Esophagus squamous epithelium (tissue), 5 donors: ENCODE results near the gene SPAG8. TPM values are rescaled to one million over a fixed set of nuclear protein-coding genes. Genes with fewer than 3 reads are reported as not detected.

ENCODE experiments used
- DNase-seq: peaks from one replicate; lab custom pipeline; 2025; lab: John Stamatoyannopoulos, UW
- H3K27ac ChIP-seq, 4 donors: fragments of 200-600 bp; sonication (generic); one replicate each; pipeline ENCODE4 v1.5.1; 2016 to 2019; ENCODE audit warnings: mild to moderate bottlenecking in 1 of 4
- H3K27me3 ChIP-seq, 4 donors: fragments of 200-600 bp; sonication (generic); 1 replicate in 3 of 4; 2 replicates in 1 of 4; pipeline versions ENCODE4 v1.5.1 to v1.6.0; 2017 to 2021; ENCODE audit warnings: antibody characterized with exemption in 1 of 4
- H3K36me3 ChIP-seq, 3 donors: fragments of 200-600 bp; sonication (generic); one replicate each; pipeline ENCODE4 v1.5.1; 2016 to 2019
- H3K4me1 ChIP-seq, 3 donors: fragments of 200-600 bp; sonication (generic); one replicate each; pipeline ENCODE4 v1.5.1; 2017 to 2019
- H3K4me3 ChIP-seq, 4 donors: fragments of 200-600 bp; sonication (generic); 1 replicate in 3 of 4; 2 replicates in 1 of 4; pipeline ENCODE4 v1.5.1; 2016 to 2019; ENCODE audit warnings: mild to moderate bottlenecking in 2 of 4, moderate library complexity in 1 of 4
- H3K9me3 ChIP-seq, 3 donors: fragments of 200-600 bp; sonication (generic); one replicate each; pipeline ENCODE4 v1.5.1; 2016 to 2019
- POLR2A ChIP-seq, 4 donors: fragments of 450-650 bp; IDR thresholded peaks; one replicate each; pipeline ENCODE4 v1.6.1; 2017; ENCODE audit warnings: antibody characterized with exemption in 4 of 4, mild to moderate bottlenecking in 4 of 4, moderate library complexity in 3 of 4
- WGBS, 2 donors: methylation state at CpG; one replicate each; pipeline ENCODE4 v1.1.5; 2018; 5-methylcytosine and 5-hydroxymethylcytosine counted together
- intact Hi-C: fragments of 100-400 bp; cut with DNase I; formaldehyde crosslinking; loops from one replicate; pipeline ENCODE4 v1.15.0; 2022
- total RNA-seq, 4 donors: library from RNA; depleted of rRNA; stranded (reverse); fragments of >200 nt; gene quantifications; one replicate each; pipeline ENCODE4 v1.1.0, GENCODE V29; 2016
- TF ChIP-seq, protein P1 (sequence below), 6 experiments: fragments of 450-650 bp in 4 of 6; fragments of 200-600 bp in 2 of 6; sonication (generic) in 2 of 6; IDR thresholded peaks; one replicate each; pipeline ENCODE4 v1.5.1; 2016 to 2019; ENCODE audit warnings: antibody characterized with exemption in 6 of 6, mild to moderate bottlenecking in 4 of 6, moderate library complexity in 4 of 6
- donor health status: DM: yes; HTN: yes; CAD: no.

SPAG8 gene
- total RNA-seq, 4 donors from 2014 or later: not detected

DNA sequence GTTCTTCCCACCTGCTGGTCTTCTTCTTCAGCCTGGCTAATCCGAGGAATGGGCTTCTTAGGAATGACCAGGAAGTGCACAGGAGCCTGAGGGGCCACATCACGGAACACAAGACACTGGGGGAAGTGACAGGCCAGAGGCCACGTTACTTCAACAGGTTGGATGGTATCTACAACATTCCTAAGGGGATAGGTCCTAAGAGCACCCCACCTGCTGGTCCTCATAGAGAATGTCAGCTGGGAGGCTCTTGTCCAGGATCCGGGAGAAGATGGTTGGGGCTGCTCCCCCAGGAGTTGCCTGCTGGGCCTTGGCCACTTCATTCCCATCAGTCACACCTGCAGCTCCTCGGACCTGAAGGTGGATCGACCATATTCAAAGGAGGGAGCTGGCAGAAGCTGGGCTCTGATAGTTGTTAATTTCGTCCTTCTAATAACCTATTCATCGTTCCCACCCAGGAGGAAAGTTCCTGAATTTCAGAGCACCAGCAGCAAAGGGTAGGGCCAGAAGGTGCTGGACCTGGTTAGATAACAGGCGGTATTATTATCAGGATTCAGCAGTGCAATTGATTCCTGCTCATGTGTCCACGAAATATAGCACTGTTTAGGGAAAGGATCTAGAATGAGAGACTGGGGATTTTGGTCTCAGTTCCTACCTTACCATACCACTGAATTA, 1.5 kb upstream of the SPAG8 start:
- Histone ChIP-seq H3K4me1 (peaks cover 11 to 49% (median 28%) of the 10 kb centered on the region in 3 donors), H3K27ac (peak overlapping the region; percentile 92 to 99 (median 98)), H3K27me3 (no peaks in the 10 kb centered on the region), H3K9me3 (no peaks in the 10 kb centered on the region), H3K4me3 (peak overlapping the region in 1 of 4 donors; percentile 94), H3K36me3 (peaks cover 0 to 16% (median 0%) of the 10 kb centered on the region in 3 donors)
- TF ChIP-seq, protein P1, sequence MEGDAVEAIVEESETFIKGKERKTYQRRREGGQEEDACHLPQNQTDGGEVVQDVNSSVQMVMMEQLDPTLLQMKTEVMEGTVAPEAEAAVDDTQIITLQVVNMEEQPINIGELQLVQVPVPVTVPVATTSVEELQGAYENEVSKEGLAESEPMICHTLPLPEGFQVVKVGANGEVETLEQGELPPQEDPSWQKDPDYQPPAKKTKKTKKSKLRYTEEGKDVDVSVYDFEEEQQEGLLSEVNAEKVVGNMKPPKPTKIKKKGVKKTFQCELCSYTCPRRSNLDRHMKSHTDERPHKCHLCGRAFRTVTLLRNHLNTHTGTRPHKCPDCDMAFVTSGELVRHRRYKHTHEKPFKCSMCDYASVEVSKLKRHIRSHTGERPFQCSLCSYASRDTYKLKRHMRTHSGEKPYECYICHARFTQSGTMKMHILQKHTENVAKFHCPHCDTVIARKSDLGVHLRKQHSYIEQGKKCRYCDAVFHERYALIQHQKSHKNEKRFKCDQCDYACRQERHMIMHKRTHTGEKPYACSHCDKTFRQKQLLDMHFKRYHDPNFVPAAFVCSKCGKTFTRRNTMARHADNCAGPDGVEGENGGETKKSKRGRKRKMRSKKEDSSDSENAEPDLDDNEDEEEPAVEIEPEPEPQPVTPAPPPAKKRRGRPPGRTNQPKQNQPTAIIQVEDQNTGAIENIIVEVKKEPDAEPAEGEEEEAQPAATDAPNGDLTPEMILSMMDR (IDR thresholded peaks at IDR 0.05): peak in 2 of 6 experiments; percentile 11 to 36
- no peak for TF ChIP-seq POLR2A (IDR thresholded peaks at IDR 0.05)
- 76 to 94% methylated on average over 6 to 9 of the region's 10 CpGs for whole genome bisulfite sequencing, 2 donors
- intact Hi-C loops: no loop called here
- no peak for DNase-seq

DNA sequence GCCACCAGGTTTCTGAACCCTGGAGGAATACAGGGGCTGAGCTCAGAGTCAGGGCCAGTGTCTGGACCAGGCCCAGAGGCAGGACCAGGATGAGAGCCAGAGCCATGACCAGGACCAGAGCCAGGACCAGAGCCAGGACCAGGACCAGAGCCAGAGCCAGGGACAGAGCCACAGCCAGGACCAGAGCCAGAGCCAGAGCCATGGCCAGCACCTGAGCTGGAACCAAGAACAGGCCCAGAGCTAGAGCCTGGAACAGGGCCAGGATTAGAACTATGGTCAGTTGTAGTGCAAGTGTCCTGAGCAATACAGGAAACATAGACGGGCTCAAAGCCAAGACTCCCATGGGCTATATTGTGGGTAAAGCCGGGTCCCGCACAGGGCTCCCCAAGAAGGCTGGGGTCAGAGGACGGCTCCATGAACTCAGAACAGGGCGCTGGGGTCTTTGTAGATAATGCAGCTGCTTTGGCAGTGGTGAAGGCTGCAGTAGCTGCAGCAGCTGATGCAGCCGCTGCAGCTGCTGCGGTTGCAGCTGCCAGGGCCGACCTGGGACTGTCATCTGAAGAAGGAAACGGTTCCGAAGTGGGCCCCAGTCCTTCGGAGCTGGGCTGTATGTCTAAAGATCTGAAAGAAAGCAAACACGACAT, 559 bp downstream of the SPAG8 start:
- Histone ChIP-seq H3K36me3 (peaks cover 0 to 24% (median 0%) of the 10 kb centered on the region in 3 donors), H3K4me3 (peak overlapping the region; percentile 20 to 66 (median 52)), H3K27me3 (no peaks in the 10 kb centered on the region), H3K4me1 (peaks cover 11 to 44% (median 28%) of the 10 kb centered on the region in 3 donors), H3K9me3 (no peaks in the 10 kb centered on the region), H3K27ac (peak overlapping the region in 3 of 4 donors; percentile 72 to 82 (median 75))
- WGBS, 2 donors: 13 to 17% methylated on average over 12 of the region's 12 CpGs
- no peak for TF ChIP-seq POLR2A (IDR thresholded peaks at IDR 0.05)
- TF ChIP-seq, protein P1 (IDR thresholded peaks at IDR 0.05): no peak
- intact Hi-C loops: no loop called here
- DNase-seq: no peak

GRCh38 chr9:35810122-35810521, 1.9 kb downstream of the SPAG8 start:
- Histone ChIP-seq H3K4me1 (peaks cover 11 to 37% (median 28%) of the 10 kb centered on the region in 3 donors), H3K27ac (no peak overlapping the region), H3K36me3 (peaks cover 0 to 38% (median 0%) of the 10 kb centered on the region in 3 donors), H3K27me3 (no peaks in the 10 kb centered on the region), H3K4me3 (no peak overlapping the region), H3K9me3 (no peaks in the 10 kb centered on the region)
- WGBS, 2 donors: 94% methylated on average over 6 of the region's 7 CpGs; no CpG with 5 or more reads in 1 of the 2 donors
- no peak for TF ChIP-seq POLR2A (IDR thresholded peaks at IDR 0.05)
- TF ChIP-seq, protein P1 (IDR thresholded peaks at IDR 0.05): no peak
- no peak for DNase-seq
- intact Hi-C loops: no loop called here

GRCh38 chr9:35808433-35808832, 3.6 kb downstream of the SPAG8 start:
- H3K27ac ChIP-seq: no peak overlapping the region
- TF ChIP-seq, protein P1 (IDR thresholded peaks at IDR 0.05): no peak
- no peak for TF ChIP-seq POLR2A (IDR thresholded peaks at IDR 0.05)
- H3K4me1 ChIP-seq: peaks cover 5 to 24% (median 20%) of the 10 kb centered on the region in 3 donors
- WGBS, 2 donors: 90% methylated on average over 9 of the region's 9 CpGs
- no peaks in the 10 kb centered on the region for H3K9me3 ChIP-seq
- intact Hi-C loops: no loop called here
- H3K4me3 ChIP-seq: no peak overlapping the region
- DNase-seq: no peak
- H3K27me3 ChIP-seq: no peaks in the 10 kb centered on the region
- peaks cover 0 to 39% (median 0%) of the 10 kb centered on the region in 3 donors for H3K36me3 ChIP-seq

GRCh38 chr9:35806101-35806500, 6.0 kb downstream of the SPAG8 start:
- Histone ChIP-seq H3K4me3 (no peak overlapping the region), H3K36me3 (peaks cover 0 to 55% (median 0%) of the 10 kb centered on the region in 3 donors), H3K27ac (no peak overlapping the region), H3K27me3 (no peaks in the 10 kb centered on the region), H3K9me3 (no peaks in the 10 kb centered on the region), H3K4me1 (peaks cover 0 to 1% (median under 1%) of the 10 kb centered on the region in 3 donors)
- no peak for TF ChIP-seq POLR2A (IDR thresholded peaks at IDR 0.05)
- TF ChIP-seq, protein P1 (IDR thresholded peaks at IDR 0.05): no peak
- DNase-seq: no peak
- 94 to 97% methylated on average over 3 to 5 of the region's 8 CpGs for WGBS, 2 donors
- intact Hi-C loops: no loop called here
